ENCODE measurements around the gene FYB1.

DNA sequence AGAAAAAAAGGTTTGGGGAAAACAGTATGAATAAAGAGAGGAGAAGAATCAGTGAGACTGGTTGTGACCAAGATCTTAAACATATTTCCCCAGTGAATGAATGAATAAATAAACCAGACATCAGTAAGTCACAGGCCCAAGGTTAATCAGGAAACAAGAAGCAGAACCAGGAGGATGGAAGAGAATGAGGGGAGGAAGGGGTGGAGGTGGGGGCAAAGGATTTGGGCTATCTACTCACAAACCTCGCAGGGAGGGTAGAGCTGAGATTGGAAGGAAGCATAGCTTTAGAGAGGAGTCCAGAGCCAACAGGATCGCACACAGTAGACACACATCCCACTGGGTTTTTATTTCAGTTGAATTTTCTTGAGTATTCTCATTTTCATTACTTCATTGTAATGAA is 97.4 kb downstream of the FYB1 start:
- no peak for TF ChIP-seq EZH2 (IDR thresholded peaks at IDR 0.05; ENCODE audit: borderline replicate concordance)
- TF ChIP-seq CTCF (IDR thresholded peaks at IDR 0.05; ENCODE audit: poor library complexity), result no peak
